Measurements from ENCODE around the gene STBD1.

DNA sequence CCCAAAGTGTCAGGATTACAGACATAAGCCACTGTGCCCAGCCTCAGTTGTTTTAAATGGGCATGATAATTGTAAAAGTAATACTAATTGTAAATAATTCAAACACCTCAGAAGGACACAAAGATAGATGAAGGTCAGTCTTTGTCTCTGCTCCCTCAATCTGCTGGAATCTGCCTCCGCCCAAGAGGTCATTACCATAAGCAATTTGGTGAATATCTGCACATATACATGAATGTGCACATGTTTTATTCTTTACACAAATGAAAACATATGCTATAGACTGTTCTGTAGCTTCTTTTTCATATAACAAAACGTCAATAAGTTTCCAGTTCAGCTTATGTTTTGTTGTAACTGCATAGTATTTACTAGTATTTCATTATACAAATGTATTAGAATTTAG is 7.0 kb downstream of the STBD1 start:
- TF ChIP-seq, protein P1, sequence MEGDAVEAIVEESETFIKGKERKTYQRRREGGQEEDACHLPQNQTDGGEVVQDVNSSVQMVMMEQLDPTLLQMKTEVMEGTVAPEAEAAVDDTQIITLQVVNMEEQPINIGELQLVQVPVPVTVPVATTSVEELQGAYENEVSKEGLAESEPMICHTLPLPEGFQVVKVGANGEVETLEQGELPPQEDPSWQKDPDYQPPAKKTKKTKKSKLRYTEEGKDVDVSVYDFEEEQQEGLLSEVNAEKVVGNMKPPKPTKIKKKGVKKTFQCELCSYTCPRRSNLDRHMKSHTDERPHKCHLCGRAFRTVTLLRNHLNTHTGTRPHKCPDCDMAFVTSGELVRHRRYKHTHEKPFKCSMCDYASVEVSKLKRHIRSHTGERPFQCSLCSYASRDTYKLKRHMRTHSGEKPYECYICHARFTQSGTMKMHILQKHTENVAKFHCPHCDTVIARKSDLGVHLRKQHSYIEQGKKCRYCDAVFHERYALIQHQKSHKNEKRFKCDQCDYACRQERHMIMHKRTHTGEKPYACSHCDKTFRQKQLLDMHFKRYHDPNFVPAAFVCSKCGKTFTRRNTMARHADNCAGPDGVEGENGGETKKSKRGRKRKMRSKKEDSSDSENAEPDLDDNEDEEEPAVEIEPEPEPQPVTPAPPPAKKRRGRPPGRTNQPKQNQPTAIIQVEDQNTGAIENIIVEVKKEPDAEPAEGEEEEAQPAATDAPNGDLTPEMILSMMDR (IDR thresholded peaks at IDR 0.05; ENCODE audit: low read depth, low read length, poor library complexity, severe bottlenecking) = no peak
- no peak for TF ChIP-seq EZH2phosphoT487 (IDR thresholded peaks at IDR 0.05; ENCODE audit: borderline replicate concordance, low read length)

Data from DOHH2 (cell line).